IMR-90 (cell line): Measurements from ENCODE around the gene LMOD1.

Experiments used
- CTCF ChIP-seq: conservative IDR thresholded peaks from 2 replicates; pipeline ENCODE4 v1.5.1; 2012; ENCODE audit warnings: mild to moderate bottlenecking, low read depth, low read length, improper control_type of control experiment
- MAFK ChIP-seq: IDR thresholded peaks from 2 replicates; pipeline ENCODE4 v1.6.1; 2012; ENCODE audit warnings: low read depth, low read length, improper control_type of control experiment
- MAZ ChIP-seq: IDR thresholded peaks from 2 replicates; pipeline ENCODE4 v1.6.1; 2012; ENCODE audit warnings: low read depth, mild to moderate bottlenecking, low read length, improper control_type of control experiment, moderate library complexity, borderline replicate concordance
- POLR2A ChIP-seq: IDR thresholded peaks from 2 replicates; pipeline ENCODE4 v1.6.1; 2012; ENCODE audit warnings: mild to moderate bottlenecking, low read depth, low read length
- RCOR1 ChIP-seq: IDR thresholded peaks from 2 replicates; pipeline ENCODE4 v1.6.1; 2012; ENCODE audit warnings: mild to moderate bottlenecking, low read length, improper control_type of control experiment; ENCODE audit not compliant: insufficient replicate concordance
- USF2 ChIP-seq: fragments of 150-350 bp; IDR thresholded peaks from 2 replicates; pipeline ENCODE4 v1.6.1; 2017; ENCODE audit warnings: mild to moderate bottlenecking, antibody characterized with exemption, low read length, low read depth

GRCh38 chr1:201859424-201859823 is 86.9 kb downstream of the LMOD1 start:
- TF ChIP-seq CTCF: no peak
- TF ChIP-seq POLR2A: no peak
- TF ChIP-seq USF2: no peak
- TF ChIP-seq MAZ: no peak
- no peak for TF ChIP-seq RCOR1
- no peak for TF ChIP-seq MAFK
